Measurements from ENCODE around the gene CNP.

CNP gene

GRCh38 chr17:41942626-41943373 is 23.8 kb upstream of the CNP start:
- no peak for DNase-seq (ENCODE audit: low spot score)

- no peak for DNase-seq (ENCODE audit: low spot score)
These were observed 23.1 kb upstream of the CNP start for GRCh38 chr17:41943492-41943891.

DNA sequence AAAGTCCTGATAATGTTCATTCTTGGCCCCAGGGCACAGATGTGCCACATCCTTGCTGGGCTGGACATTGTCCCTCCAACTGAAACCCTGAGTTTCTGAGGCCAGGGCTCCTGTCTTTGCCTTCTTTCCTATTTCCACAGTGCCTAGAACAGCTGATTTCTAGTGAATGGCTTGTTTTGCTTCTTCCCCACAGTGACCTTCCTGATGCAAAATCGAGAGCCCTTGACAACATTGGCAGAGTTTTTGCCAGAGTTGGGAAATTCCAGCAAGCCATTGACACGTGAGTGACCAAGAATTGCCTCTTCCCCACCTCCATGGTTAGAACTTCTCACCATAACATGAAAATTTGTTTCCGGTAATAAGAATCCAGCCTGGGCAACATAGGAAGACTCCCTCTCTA is 21.7 kb upstream of the CNP start:
- DNase-seq (ENCODE audit: low spot score) = no peak

DNA sequence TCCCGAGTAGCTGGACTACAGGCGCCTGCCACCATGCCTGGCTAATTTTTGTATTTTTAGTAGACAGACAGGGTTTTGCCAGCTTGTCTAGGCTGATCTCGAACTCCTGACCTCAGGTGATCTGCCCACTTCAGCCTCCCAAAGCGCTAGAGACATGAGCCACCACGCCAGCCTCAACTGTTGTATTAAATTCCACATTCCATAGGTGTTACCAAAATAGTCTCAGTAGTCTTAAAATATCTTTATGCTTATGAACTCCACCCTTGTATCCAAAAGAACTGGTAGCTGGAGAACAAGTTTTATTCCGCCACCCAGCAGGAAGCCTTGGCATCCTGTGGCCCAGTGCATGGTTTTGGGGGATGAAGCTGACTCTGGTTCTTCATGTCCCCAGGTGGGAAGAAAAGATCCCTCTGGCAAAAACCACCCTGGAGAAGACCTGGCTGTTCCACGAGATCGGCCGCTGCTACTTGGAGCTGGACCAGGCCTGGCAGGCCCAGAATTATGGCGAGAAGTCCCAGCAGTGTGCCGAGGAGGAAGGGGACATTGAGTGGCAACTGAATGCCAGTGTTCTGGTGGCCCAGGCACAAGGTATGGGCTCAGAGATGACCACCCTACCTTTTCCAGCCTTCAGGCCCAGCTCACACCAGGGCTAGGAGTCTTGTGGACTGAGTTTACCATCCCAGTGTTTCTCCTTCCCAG is 17.7 kb upstream of the CNP start:
- DNase-seq (ENCODE audit: low spot score) = no peak

DNA sequence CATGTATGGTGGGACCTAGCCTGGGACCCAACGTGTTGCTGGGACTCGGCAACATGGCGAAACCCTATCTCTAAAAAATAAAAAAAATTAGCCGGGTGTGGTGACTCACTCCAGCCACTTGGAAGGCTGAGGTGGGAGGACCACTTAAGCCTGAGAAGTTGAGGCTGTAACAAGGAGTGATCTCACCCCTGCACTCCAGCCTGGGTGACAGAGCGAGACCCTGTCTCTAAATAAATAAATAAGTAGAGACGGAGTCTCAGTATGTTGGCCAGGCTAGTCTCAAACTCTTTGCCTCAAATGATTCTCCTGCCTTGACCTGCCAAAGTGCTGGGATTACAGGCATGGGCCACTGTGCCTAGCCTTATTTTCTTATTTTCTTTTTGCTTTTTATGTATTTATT is 10.1 kb upstream of the CNP start:
- DNase-seq (ENCODE audit: low spot score) = no peak

- no peak for DNase-seq (ENCODE audit: low spot score)
These were observed 9.3 kb upstream of the CNP start for GRCh38 chr17:41957031-41957868.

DNA sequence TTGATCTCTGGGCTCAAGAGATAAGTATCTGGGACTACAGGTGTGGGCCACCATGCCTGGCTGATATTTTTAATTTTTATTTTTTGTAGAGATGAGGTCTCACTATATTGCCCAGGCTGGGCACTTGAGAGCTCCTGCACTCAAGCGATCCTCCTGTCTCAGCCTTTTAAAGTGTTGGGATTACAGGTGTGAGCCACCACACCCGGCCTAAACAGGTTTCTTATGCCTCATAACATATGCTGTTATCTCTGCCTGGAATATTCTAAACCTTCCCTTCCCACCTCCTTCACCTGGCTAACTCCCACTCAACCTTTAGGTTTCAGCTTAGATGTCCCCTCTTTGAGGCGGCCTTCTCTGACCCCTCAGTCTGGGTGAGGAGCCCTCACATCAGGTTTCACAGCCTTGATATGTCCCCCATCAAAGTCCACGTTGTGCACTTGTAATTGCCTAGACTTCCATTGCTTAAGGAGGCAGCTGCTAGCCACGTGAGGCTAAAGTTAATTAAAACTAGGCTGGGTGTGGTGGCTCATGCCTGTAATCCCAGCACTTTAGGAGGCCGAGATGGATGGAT is 8.6 kb upstream of the CNP start:
- no peak for DNase-seq (ENCODE audit: low spot score)

GRCh38 chr17:41959030-41959335 is 7.6 kb upstream of the CNP start:
- DNase-seq (ENCODE audit: low spot score) = peak; percentile 44

- peak; percentile 57 for DNase-seq (ENCODE audit: low spot score)
These were observed 7.1 kb upstream of the CNP start for GRCh38 chr17:41959336-41960095.

- DNase-seq (ENCODE audit: low spot score) = no peak
These were observed 4.5 kb upstream of the CNP start for GRCh38 chr17:41962111-41962510.

- peak; percentile 57 for DNase-seq (ENCODE audit: low spot score)
These were observed 3.7 kb upstream of the CNP start for GRCh38 chr17:41962768-41963434.

GRCh38 chr17:41965694-41966462 is 717 bp upstream of the CNP start:
- DNase-seq (ENCODE audit: low spot score) = peak; percentile 96

DNA sequence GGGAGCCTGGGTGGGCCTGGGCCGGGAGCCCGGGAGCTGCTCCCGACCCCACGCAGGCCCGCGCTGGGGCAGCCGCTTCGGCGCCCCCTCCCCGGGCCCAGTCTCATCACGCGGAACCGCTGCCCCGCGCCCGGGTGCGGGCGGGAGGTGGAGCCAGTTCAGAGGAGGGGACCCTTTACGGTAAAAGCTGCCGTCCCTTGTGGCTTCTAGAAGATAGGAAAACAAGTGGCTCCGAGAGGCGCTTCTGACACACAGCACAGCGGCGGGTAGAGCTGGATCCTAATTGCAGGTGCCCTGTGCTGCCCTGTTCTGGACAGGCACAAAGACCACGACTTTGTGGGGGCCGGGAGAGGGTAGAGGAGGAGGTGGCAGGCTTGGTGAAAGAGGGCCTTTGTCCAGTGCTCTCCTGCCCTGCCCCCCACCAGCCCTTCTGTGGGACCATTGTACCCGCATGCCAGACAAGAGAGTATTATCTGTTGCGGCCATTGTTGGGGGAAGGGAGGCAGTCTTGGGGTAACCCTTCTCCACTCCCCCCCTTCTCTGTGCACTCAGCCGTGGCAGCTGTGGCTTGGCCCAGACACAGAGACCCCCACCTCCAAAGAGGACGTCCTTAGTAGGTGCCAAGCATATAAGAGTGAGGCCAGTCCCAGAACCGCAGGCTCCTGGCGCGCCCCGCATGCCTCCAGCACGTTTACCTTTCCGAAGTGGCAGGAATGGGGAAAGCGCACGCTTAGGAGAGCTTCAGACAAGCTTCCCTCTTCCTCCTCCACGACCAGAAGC is 736 bp downstream of the CNP start:
- DNase-seq (ENCODE audit: low spot score) = peak; percentile 35

DNA sequence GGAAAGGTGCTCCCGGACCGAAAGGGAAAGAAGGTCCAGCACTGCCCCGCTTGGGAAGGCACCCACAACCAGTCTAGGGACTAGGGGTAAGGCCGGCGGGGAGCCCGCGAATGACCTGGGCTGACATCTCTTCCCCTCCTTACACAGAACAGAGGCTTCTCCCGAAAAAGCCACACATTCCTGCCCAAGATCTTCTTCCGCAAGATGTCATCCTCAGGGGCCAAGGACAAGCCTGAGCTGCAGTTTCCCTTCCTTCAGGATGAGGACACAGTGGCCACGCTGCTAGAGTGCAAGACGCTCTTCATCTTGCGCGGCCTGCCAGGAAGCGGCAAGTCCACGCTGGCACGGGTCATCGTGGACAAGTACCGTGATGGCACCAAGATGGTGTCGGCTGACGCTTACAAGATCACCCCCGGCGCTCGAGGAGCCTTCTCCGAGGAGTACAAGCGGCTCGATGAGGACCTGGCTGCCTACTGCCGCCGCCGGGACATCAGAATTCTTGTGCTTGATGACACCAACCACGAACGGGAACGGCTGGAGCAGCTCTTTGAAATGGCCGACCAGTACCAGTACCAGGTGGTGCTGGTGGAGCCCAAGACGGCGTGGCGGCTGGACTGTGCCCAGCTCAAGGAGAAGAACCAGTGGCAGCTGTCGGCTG is 1.5 kb downstream of the CNP start:
- DNase-seq (ENCODE audit: low spot score) = no peak

DNA sequence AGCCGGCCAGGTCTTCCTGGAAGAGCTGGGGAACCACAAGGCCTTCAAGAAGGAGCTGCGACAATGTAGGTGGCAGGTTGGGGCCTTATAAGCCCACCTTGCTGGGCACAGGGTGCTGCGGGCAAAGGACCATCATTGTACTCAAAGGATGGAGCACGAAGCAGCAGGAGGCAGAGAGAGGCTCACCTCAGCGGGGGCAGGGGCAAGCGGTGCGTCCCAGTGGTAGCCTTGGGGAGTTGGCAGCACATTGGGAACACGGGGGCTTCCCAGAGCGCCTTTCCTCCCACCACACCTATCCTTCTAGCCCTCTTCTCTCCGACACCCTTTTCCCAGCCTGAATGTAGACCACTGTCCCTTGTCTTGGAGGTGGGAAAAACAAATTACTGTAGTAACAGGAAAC is 2.1 kb downstream of the CNP start:
- no peak for DNase-seq (ENCODE audit: low spot score)

DNA sequence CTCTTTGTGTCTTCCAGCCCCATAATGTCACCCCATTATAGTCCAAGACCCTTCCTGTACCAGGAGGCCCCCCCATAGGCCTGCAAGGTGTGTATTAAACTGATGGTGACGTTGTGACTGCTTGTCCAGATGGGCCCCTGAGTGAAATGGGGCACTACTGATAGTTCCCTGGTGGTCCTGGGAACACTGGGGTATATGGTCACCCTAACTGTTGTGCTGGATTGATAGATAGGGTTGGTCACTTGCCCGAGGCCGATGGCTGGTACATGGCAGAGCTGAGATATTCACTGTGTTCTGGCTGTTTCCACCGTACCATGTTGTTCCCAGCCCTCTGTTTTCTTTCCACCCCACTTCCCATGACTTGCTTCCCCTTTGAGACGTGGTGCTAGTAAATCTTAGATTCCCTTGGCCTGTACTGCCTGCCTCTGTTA is 4.3 kb downstream of the CNP start:
- no peak for DNase-seq (ENCODE audit: low spot score)

DNA sequence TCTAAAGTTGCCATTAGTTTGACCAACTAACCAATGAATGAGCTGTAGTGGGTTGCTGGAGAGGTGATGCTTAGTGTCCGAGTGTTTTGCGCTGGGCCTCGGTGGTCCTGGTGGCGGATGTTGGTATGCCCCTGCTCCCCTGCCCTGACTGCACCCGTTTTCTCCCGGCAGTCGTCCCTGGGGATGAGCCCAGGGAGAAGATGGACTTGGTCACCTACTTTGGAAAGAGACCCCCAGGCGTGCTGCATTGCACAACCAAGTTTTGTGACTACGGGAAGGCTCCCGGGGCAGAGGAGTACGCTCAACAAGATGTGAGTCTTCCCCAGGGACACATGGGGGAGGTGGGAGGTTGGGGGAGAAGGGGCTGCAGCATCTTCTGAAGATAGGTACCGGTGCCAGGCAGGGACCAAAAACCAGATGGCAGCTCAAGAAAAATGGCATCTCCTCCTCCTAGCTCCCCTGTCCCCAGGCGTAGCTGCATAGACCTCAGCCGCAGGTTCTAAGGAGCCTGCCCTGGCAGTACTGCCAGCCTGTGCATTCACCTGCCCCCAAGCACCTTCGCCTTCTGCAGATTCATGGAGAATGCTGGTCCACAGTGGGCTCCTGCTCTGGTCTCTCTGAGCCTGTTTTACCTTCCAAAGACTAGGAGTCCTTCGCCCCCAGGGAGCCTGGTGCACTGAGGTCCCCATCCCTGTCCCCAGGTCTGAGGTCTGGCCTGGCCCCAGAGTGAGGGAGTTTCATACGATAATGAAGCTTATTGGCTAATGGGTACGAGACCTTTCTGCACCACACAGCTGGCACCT is 5.3 kb downstream of the CNP start:
- no peak for DNase-seq (ENCODE audit: low spot score)

All from SW480 (cell line).